Calu3 (cell line): ENCODE measurements around the gene SCN1A. TPM values are rescaled to one million over a fixed set of nuclear protein-coding genes. Genes with fewer than 3 reads are reported as not detected.

Experiments
- BruUV-seq: library from RNA; stranded (reverse); fragments of 400-500 nt; replicated peaks from 2 replicates; lab custom pipeline; 2021; lab: Mats Ljungman, UMichigan
- CTCF ChIA-PET: fragments of 300-600 bp; sonication (Branson Sonifier 250); formaldehyde crosslinking; loops from one replicate; lab custom pipeline; 2022; ENCODE audit warnings: antibody characterized with exemption; lab: Charles Lee
- DNase-seq: peaks from one replicate; pipeline ENCODE4 v3.0.0; 2022
- H3K27ac Mint-ChIP-seq: one replicate; pipeline ENCODE4 v1.8.0; 2022; ENCODE audit warnings: mixed read lengths; ENCODE audit not compliant: unreplicated experiment
- H3K27me3 Mint-ChIP-seq: one replicate; pipeline ENCODE4 v1.8.0; 2022; ENCODE audit warnings: mixed read lengths; ENCODE audit not compliant: unreplicated experiment
- H3K36me3 Mint-ChIP-seq: one replicate; pipeline ENCODE4 v1.8.0; 2022; ENCODE audit warnings: mild to moderate bottlenecking, moderate library complexity, mixed read lengths; ENCODE audit not compliant: insufficient read depth, unreplicated experiment
- H3K4me1 Mint-ChIP-seq: one replicate; pipeline ENCODE4 v1.8.0; 2022; ENCODE audit warnings: mild to moderate bottlenecking, low read depth, mixed read lengths; ENCODE audit not compliant: unreplicated experiment
- H3K4me3 Mint-ChIP-seq: one replicate; pipeline ENCODE4 v1.8.0; 2022; ENCODE audit warnings: mild to moderate bottlenecking, low read depth, moderate library complexity, mixed read lengths; ENCODE audit not compliant: unreplicated experiment
- H3K9me3 Mint-ChIP-seq: one replicate; pipeline ENCODE4 v1.8.0; 2022; ENCODE audit warnings: low read depth, mixed read lengths; ENCODE audit not compliant: unreplicated experiment
- intact Hi-C: fragments of 100-400 bp; cut with micrococcal nuclease; formaldehyde crosslinking; loops from one replicate; pipeline ENCODE4 v1.10.0; 2022; ENCODE audit not compliant: unreplicated experiment
- total RNA-seq: library from RNA; stranded (reverse); gene quantifications from 2 replicates; pipeline ENCODE4 v1.2.3, GENCODE V29; 2022
- TF ChIP-seq, protein P1 (sequence below): fragments of 200-600 bp; IDR thresholded peaks from one replicate; pipeline ENCODE4 v1.8.0; 2022; ENCODE audit warnings: antibody characterized with exemption; ENCODE audit not compliant: unreplicated experiment

Gene SCN1A
- total RNA-seq, 1 experiment from 2014 or later: not detected

GRCh38 chr2:166091439-166091838 lies 36.4 kb downstream of the SCN1A start:
- Mint-ChIP-seq H3K4me3 (no peak overlapping the region), H3K36me3 (no peaks in the 10 kb centered on the region), H3K4me1 (no peaks in the 10 kb centered on the region), H3K27me3 (no peaks in the 10 kb centered on the region), H3K27ac (no peak overlapping the region), H3K9me3 (no peaks in the 10 kb centered on the region)
- no peak for DNase-seq
- CTCF ChIA-PET: no interaction called here
- TF ChIP-seq, protein P1, sequence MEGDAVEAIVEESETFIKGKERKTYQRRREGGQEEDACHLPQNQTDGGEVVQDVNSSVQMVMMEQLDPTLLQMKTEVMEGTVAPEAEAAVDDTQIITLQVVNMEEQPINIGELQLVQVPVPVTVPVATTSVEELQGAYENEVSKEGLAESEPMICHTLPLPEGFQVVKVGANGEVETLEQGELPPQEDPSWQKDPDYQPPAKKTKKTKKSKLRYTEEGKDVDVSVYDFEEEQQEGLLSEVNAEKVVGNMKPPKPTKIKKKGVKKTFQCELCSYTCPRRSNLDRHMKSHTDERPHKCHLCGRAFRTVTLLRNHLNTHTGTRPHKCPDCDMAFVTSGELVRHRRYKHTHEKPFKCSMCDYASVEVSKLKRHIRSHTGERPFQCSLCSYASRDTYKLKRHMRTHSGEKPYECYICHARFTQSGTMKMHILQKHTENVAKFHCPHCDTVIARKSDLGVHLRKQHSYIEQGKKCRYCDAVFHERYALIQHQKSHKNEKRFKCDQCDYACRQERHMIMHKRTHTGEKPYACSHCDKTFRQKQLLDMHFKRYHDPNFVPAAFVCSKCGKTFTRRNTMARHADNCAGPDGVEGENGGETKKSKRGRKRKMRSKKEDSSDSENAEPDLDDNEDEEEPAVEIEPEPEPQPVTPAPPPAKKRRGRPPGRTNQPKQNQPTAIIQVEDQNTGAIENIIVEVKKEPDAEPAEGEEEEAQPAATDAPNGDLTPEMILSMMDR: no peak
- no TSS peak for BruUV-seq
- intact Hi-C loops: no loop called here

GRCh38 chr2:166090908-166091307 lies 36.9 kb downstream of the SCN1A start:
- DNase-seq: no peak
- Mint-ChIP-seq H3K9me3 (no peaks in the 10 kb centered on the region), H3K36me3 (no peaks in the 10 kb centered on the region), H3K27ac (no peak overlapping the region), H3K4me3 (no peak overlapping the region), H3K27me3 (no peaks in the 10 kb centered on the region), H3K4me1 (no peaks in the 10 kb centered on the region)
- CTCF ChIA-PET: no interaction called here
- no TSS peak for BruUV-seq
- TF ChIP-seq, protein P1: no peak
- intact Hi-C loops: no loop called here

DNA sequence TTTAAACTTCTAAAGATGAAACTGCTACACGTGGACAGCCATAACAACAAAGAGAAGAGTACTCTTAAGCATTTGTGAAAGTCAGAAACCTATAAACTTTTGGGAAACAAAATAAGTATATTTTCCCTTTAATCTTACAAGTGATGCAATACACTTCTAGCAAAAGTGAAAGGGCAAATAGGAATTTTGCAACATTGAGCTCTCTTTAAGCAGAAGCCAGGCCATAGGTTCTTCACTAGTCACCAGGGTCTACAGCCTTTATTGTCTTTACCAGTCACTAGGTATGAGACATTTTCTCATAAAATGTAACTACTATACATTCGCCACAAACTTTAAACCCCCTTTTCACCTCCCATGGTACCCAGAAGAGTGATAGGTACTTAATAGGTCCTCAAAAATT lies 37.5 kb downstream of the SCN1A start:
- CTCF ChIA-PET: interaction anchor here (0.7 kb wide), 1 partner anchor 31 kb away, joined by 4 read pairs; no protein-coding TSS in a partner anchor
- H3K27me3 Mint-ChIP-seq: no peaks in the 10 kb centered on the region
- no peaks in the 10 kb centered on the region for H3K4me1 Mint-ChIP-seq

GRCh38 chr2:166088634-166089033 lies 39.2 kb downstream of the SCN1A start:
- TF ChIP-seq, protein P1: no peak
- Mint-ChIP-seq H3K27me3 (no peaks in the 10 kb centered on the region), H3K27ac (no peak overlapping the region), H3K4me3 (no peak overlapping the region), H3K4me1 (no peaks in the 10 kb centered on the region), H3K36me3 (no peaks in the 10 kb centered on the region), H3K9me3 (no peaks in the 10 kb centered on the region)
- CTCF ChIA-PET: no interaction called here
- intact Hi-C loops: no loop called here
- no peak for DNase-seq
- no TSS peak for BruUV-seq

More for the DNA sequence above, 37.5 kb downstream of the SCN1A start:
- no TSS peak for BruUV-seq
- intact Hi-C loops: no loop called here
- Mint-ChIP-seq H3K36me3 (no peaks in the 10 kb centered on the region), H3K4me3 (no peak overlapping the region), H3K9me3 (no peaks in the 10 kb centered on the region), H3K27ac (no peak overlapping the region)
- DNase-seq: no peak
- TF ChIP-seq, protein P1: no peak
